Measurements from ENCODE around the gene SMOC1. TPM values are rescaled to one million over a fixed set of nuclear protein-coding genes. Genes with fewer than 3 reads are reported as not detected.

The SMOC1 gene
- total and polyA plus RNA-seq, 8 donors = 1.2 to 3.3 (median 2.1) TPM; not detected in 2

DNA sequence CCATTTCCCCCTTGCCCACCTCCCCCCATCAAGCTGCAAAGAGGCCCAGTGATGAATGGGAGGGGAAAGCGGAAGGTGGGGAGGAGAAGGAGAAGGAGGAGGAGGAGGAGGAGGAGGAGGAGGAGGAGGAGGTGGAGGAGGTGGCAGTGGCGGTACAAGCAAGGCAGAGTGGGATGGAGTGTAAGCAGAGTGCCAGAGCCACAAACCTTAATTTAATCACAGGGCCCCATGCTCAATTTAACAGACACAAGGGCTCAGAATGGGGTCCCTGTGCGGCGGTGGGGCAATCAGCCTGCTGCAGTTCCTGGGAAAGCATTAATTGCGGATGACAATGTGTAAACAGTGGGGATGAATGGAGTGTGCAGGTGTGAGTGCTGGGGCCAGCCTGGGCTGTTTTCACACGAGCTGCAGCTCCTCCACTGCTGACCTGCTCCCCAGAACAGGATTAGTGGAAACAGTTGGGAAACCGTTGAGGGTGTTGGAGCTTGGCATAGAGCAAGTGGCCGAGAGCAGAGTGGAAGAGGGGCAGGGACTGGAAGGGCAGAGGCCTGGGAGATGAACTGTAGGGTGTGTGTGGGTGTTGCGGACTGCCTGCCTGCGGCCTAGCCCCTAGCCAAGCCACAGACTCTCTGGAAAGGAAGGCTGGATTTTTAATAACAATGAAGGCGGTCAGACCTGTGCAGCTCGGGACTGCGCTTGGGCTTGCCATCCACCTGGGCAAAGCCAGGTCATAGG, 36.4 kb upstream of the SMOC1 start:
- H3K4me3 ChIP-seq = no peak overlapping the region
- WGBS, 5 donors = 61 to 74% (median 66%) methylated on average over 13 of the region's 13 CpGs
- H3K27ac ChIP-seq = no peak overlapping the region
- H3K4me1 ChIP-seq = no peaks in the 10 kb centered on the region
- H3K36me3 ChIP-seq = no peaks in the 10 kb centered on the region
- H3K27me3 ChIP-seq = peaks cover 0 to 53% (median 0%) of the 10 kb centered on the region in 3 donors
- H3K9me3 ChIP-seq = no peaks in the 10 kb centered on the region
- DNase-seq = peak in 1 of 2 donors; percentile 71
- intact Hi-C loops (cut with DNase I; ENCODE audit: low total_unique reads) = no loop called here
- TF ChIP-seq POLR2A (IDR thresholded peaks at IDR 0.05) (no peak), EP300 (IDR thresholded peaks at IDR 0.05) (no peak), CTCF (IDR thresholded peaks at IDR 0.05) (no peak)

DNA sequence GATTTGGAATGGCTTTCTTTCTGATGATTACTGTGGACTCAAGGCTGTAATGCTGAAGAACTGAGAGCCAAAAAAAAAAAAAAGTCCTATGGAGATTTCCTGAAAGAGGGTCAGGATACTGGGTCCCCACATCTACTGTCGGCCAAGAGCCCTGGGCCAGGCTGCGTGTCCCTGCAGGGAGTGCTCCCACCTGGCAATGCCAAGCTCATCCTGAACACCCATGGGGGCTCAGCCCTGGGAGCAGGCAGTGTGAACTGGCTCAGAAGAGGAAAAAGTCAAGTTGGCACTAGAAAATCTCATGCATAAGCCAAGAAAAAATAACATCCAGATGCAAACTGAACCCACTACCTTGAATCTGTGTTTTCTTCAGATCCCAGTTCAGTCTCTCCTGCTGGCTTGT, 35.0 kb upstream of the SMOC1 start:
- Histone ChIP-seq H3K4me1 (no peaks in the 10 kb centered on the region), H3K27ac (no peak overlapping the region), H3K36me3 (no peaks in the 10 kb centered on the region), H3K9me3 (no peaks in the 10 kb centered on the region), H3K27me3 (peaks cover 0 to 66% (median 0%) of the 10 kb centered on the region in 3 donors), H3K4me3 (no peak overlapping the region)
- intact Hi-C loops (cut with DNase I; ENCODE audit: low total_unique reads) = no loop called here
- no peak for DNase-seq
- WGBS, 5 donors = 92 to 100% (median 94%) methylated on average over 2 of the region's 2 CpGs
- TF ChIP-seq CTCF (IDR thresholded peaks at IDR 0.05) (no peak), EP300 (IDR thresholded peaks at IDR 0.05) (no peak), POLR2AphosphoS5 (IDR thresholded peaks at IDR 0.05) (no peak), POLR2A (IDR thresholded peaks at IDR 0.05) (no peak)

- H3K36me3 ChIP-seq = no peaks in the 10 kb centered on the region
- no peaks in the 10 kb centered on the region for H3K4me1 ChIP-seq
- intact Hi-C loops (cut with DNase I; ENCODE audit: low total_unique reads) = no loop called here
- H3K4me3 ChIP-seq = no peak overlapping the region
- H3K27ac ChIP-seq = no peak overlapping the region
- TF ChIP-seq CTCF (IDR thresholded peaks at IDR 0.05) (no peak), POLR2AphosphoS5 (IDR thresholded peaks at IDR 0.05) (no peak), EP300 (IDR thresholded peaks at IDR 0.05) (no peak), POLR2A (IDR thresholded peaks at IDR 0.05) (no peak)
- peaks cover 0 to 66% (median 0%) of the 10 kb centered on the region in 3 donors for H3K27me3 ChIP-seq
- no peaks in the 10 kb centered on the region for H3K9me3 ChIP-seq
- 56 to 79% (median 72%) methylated on average over 2 of the region's 2 CpGs for WGBS, 5 donors
- no peak for DNase-seq
Observed at GRCh38 chr14:69845050-69845581, 34.1 kb upstream of the SMOC1 start.

DNA sequence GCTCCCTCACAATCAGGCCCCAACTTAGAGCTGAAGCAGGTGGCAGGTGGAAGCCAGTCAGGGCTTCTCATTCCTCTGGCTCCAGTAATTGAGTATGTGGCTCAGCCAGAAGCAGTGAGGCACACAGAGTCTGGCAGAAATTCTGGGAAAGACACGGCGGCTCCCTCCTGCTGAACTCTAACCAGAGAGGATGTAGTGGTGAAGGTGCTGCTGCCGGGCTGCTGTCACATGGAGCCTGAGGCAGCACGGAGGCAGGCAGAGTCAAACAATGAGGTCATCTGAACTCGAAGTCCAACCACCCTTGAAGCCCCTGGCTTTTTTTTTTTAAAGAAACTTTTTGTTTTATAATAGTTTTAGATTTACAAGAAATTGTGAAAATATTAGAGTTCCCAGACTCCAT, 33.4 kb upstream of the SMOC1 start:
- Histone ChIP-seq H3K4me1 (no peaks in the 10 kb centered on the region), H3K9me3 (no peaks in the 10 kb centered on the region), H3K27ac (no peak overlapping the region), H3K36me3 (no peaks in the 10 kb centered on the region), H3K27me3 (peaks cover 0 to 64% (median 0%) of the 10 kb centered on the region in 3 donors), H3K4me3 (no peak overlapping the region)
- TF ChIP-seq CTCF (IDR thresholded peaks at IDR 0.05) (no peak), EP300 (IDR thresholded peaks at IDR 0.05) (no peak)
- 18 to 39% (median 26%) methylated on average over 5 of the region's 5 CpGs for WGBS, 5 donors
- DNase-seq = peak in 1 of 2 donors; percentile 49
- intact Hi-C loops (cut with DNase I; ENCODE audit: low total_unique reads) = no loop called here

Measured in stomach (tissue), 9 donors.